GM19324 (cell line): ENCODE measurements around the gene ENOX1.
"Not testable (repeated sequence)": the region's sequence is repeated elsewhere in the genome, so short reads cannot be mapped to it uniquely, and the experiment has no call there.

Experiments
- ATAC-seq: cut with Tn5 transposase; IDR thresholded peaks from one replicate; pipeline ENCODE4 v1.9.1; 2021; ENCODE audit warnings: mild to moderate bottlenecking, moderate library complexity; ENCODE audit not compliant: unreplicated experiment, low FRiP score

ENOX1 gene

GRCh38 chr13:43786766-43787517 is at the start of gene ENOX1:
ENOX1 (minus strand) TSS chr13:43786972.
- ATAC-seq, result no peak

- ATAC-seq, result no peak
Observed at GRCh38 chr13:43835701-43836100, 48.9 kb upstream of the ENOX1 start.

GRCh38 chr13:43831088-43831487 is 44.3 kb upstream of the ENOX1 start:
- no peak for ATAC-seq

GRCh38 chr13:43830497-43830881 is 43.7 kb upstream of the ENOX1 start:
- ATAC-seq, result no peak

- not testable (repeated sequence) for ATAC-seq
Observed at GRCh38 chr13:43824656-43825055, 37.9 kb upstream of the ENOX1 start.

- ATAC-seq, result no peak
Observed at GRCh38 chr13:43822969-43823368, 36.2 kb upstream of the ENOX1 start.

GRCh38 chr13:43816401-43816889 is 29.7 kb upstream of the ENOX1 start:
- no peak for ATAC-seq

- no peak for ATAC-seq
Observed at GRCh38 chr13:43815204-43815603, 28.4 kb upstream of the ENOX1 start.

- no peak for ATAC-seq
Observed at GRCh38 chr13:43808676-43809075, 21.9 kb upstream of the ENOX1 start.

GRCh38 chr13:43805681-43806128 is 18.9 kb upstream of the ENOX1 start:
- no peak for ATAC-seq

GRCh38 chr13:43805071-43805468 is 18.3 kb upstream of the ENOX1 start:
- ATAC-seq, result no peak

GRCh38 chr13:43804461-43805070 is 17.8 kb upstream of the ENOX1 start:
- no peak for ATAC-seq

GRCh38 chr13:43802511-43802910 is 15.7 kb upstream of the ENOX1 start:
- no peak for ATAC-seq

GRCh38 chr13:43800828-43801227 is 14.1 kb upstream of the ENOX1 start:
- no peak for ATAC-seq

GRCh38 chr13:43799191-43799590 is 12.4 kb upstream of the ENOX1 start:
- no peak for ATAC-seq

GRCh38 chr13:43797869-43798268 is 11.1 kb upstream of the ENOX1 start:
- no peak for ATAC-seq

- no peak for ATAC-seq
Observed at GRCh38 chr13:43797159-43797558, 10.4 kb upstream of the ENOX1 start.

- no peak for ATAC-seq
Observed at GRCh38 chr13:43794416-43794815, 7.6 kb upstream of the ENOX1 start.

- ATAC-seq, result no peak
Observed at GRCh38 chr13:43792076-43792881, 5.5 kb upstream of the ENOX1 start.

GRCh38 chr13:43787997-43788396 is 1.2 kb upstream of the ENOX1 start:
- ATAC-seq, result no peak

GRCh38 chr13:43787518-43787891 is 733 bp upstream of the ENOX1 start:
- ATAC-seq, result no peak
